Metanephros (tissue), 2 donors: ENCODE results near the gene NUDT9. TPM values are rescaled to one million over a fixed set of nuclear protein-coding genes. Genes with fewer than 3 reads are reported as not detected.

Experiments used
- small RNA-seq: library from RNA; depleted of rRNA; stranded (forward); fragments of <200 nt; gene quantifications from one replicate; pipeline ENCODE3, GENCODE V24; 2014; ENCODE audit warnings: low replicate concordance
- total RNA-seq: library from RNA; depleted of rRNA; stranded (reverse); fragments of >200 nt; gene quantifications from one replicate; pipeline ENCODE4 v1.2.3, GENCODE V29; 2014

NUDT9 gene
- total RNA-seq, result 29.1 TPM

GRCh38 chr4:87422104-87423052 lies at the start of gene NUDT9:
Gene NUDT9 (plus strand): TSS chr4:87422573. CDS start chr4:87422906, 333 bp downstream.

DNA sequence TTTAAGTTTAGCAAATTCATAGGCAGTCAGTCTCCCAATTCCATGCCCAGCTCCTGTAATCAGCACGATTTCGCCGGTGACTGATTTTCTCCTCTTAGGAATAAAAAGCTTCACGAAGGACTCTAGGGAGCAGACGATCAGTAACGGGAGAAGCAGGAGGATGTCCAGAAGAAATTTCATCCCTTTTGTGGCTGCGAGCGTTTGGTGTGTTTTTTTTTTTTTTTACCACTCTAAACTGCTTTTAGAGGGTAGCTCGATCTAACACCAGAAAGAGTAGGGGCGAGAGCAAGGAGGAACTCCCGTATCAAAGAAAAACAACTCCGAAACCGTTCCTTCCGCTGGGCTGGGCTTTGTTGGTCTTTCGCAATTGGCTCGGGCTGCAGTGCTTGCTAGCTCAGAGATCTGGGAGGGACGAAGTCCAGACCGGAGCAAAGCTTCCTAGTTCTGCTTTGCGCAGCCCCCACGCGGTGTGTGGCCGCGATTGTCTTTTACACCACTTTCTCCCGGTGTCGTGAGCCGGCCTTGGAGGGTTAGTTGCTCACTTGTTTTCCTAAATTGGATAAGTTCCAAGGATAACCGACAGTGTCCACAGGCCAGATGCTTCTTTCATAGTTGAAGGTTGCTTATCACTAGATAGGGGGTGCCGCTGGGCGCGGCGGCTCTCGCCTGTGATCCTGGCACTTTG lies 31.3 kb upstream of the NUDT9 start, which contains the start of gene HSD17B11:
TSS of gene HSD17B11 (minus strand) at position 298 of the 685 bp plus-strand sequence. CDS start at position 180, 118 bp downstream.

Small RNA genes within 50 kb of the gene (small RNA-seq; reads per million reads assigned to genes)
- not detected for gene RN7SL681P

Other genes with a start within 250 kb of the NUDT9 start
- 19.7 TPM for gene KLHL8, start 202.0 kb upstream of the NUDT9 start, total RNA-seq
- gene HSD17B13, start 99.7 kb upstream of the NUDT9 start, total RNA-seq, result 0.12 TPM
- gene HSD17B11, start 31.4 kb upstream of the NUDT9 start, total RNA-seq, result 52.2 TPM
- 46.2 TPM for gene SPARCL1, start 106.8 kb downstream of the NUDT9 start, total RNA-seq
- gene DSPP, start 186.0 kb downstream of the NUDT9 start, total RNA-seq, result not detected
- gene DMP1, start 227.7 kb downstream of the NUDT9 start, total RNA-seq, result not detected